MM.1S (cell line): ENCODE data around the gene CNTNAP2.
A peak's percentile ranks its signal among the peaks of the same experiment; 100 is the strongest.

ENCODE experiments used
- DNase-seq: peaks from one replicate; pipeline ENCODE4 v3.0.0-alpha.2; 2015
- H2AFZ ChIP-seq: fragments of 300-600 bp; sonication (generic); 2 replicates; pipeline ENCODE4 v1.6.0; 2016; ENCODE audit warnings: antibody characterized with exemption, low read length
- H3F3A ChIP-seq: fragments of 300-600 bp; sonication (generic); 2 replicates; pipeline ENCODE4 v1.6.1; 2016; ENCODE audit warnings: mild to moderate bottlenecking, antibody characterized with exemption, low read length, moderate library complexity, mixed read lengths; ENCODE audit not compliant: insufficient read depth
- H3K27ac ChIP-seq: fragments of 300-600 bp; sonication (generic); 2 replicates; pipeline ENCODE4 v1.5.1; 2016; ENCODE audit warnings: mild to moderate bottlenecking, low read length
- H3K27me3 ChIP-seq: fragments of 300-600 bp; sonication (generic); replicated peaks from 2 replicates; pipeline ENCODE4 v1.6.0; 2016; ENCODE audit warnings: low read length; ENCODE audit not compliant: insufficient read depth
- H3K36me3 ChIP-seq: fragments of 300-600 bp; sonication (generic); replicated peaks from 2 replicates; pipeline ENCODE4 v1.6.1; 2016; ENCODE audit warnings: mild to moderate bottlenecking, low read length, mixed read lengths; ENCODE audit not compliant: insufficient read depth
- H3K4me1 ChIP-seq: fragments of 300-600 bp; sonication (generic); 2 replicates; pipeline ENCODE4 v1.6.1; 2016; ENCODE audit warnings: low read length, mixed read lengths
- H3K4me2 ChIP-seq: fragments of 300-600 bp; sonication (generic); 2 replicates; pipeline ENCODE4 v1.6.0; 2016; ENCODE audit warnings: low read depth, low read length
- H3K4me3 ChIP-seq: fragments of 300-600 bp; sonication (generic); 2 replicates; pipeline ENCODE4 v1.5.1; 2016; ENCODE audit warnings: low read length, mixed read lengths
- H3K79me2 ChIP-seq: fragments of 300-600 bp; sonication (generic); 2 replicates; pipeline ENCODE4 v1.6.1; 2016; ENCODE audit warnings: mixed run types, low read length, mixed read lengths
- H3K9ac ChIP-seq: fragments of 300-600 bp; sonication (generic); 2 replicates; pipeline ENCODE4 v1.6.1; 2016; ENCODE audit warnings: low read length, mixed read lengths
- H3K9me2 ChIP-seq: fragments of 300-600 bp; sonication (generic); replicated peaks from 2 replicates; pipeline ENCODE4 v1.6.1; 2016; ENCODE audit warnings: mild to moderate bottlenecking, low read length, mixed read lengths; ENCODE audit not compliant: insufficient read depth
- H3K9me3 ChIP-seq: fragments of 300-600 bp; sonication (generic); replicated peaks from 2 replicates; pipeline ENCODE4 v1.6.1; 2016; ENCODE audit warnings: mild to moderate bottlenecking, low read length, mixed read lengths; ENCODE audit not compliant: insufficient read depth
- H4K20me1 ChIP-seq: fragments of 300-600 bp; sonication (generic); 2 replicates; pipeline ENCODE4 v1.6.1; 2016; ENCODE audit warnings: mild to moderate bottlenecking, low read length, moderate library complexity, mixed read lengths; ENCODE audit not compliant: insufficient read depth
- EZH2 ChIP-seq: fragments of 300-600 bp; sonication (generic); optimal IDR thresholded peaks from 2 replicates; pipeline ENCODE3; 2017; ENCODE audit warnings: low read depth, mild to moderate bottlenecking, antibody characterized with exemption, low read length, mixed read lengths
- EZH2phosphoT487 ChIP-seq: fragments of 300-600 bp; sonication (generic); IDR thresholded peaks from 2 replicates; pipeline ENCODE4 v1.6.1; 2018; ENCODE audit warnings: antibody characterized with exemption, low read length
- TF ChIP-seq, protein P1 (sequence below): fragments of 300-600 bp; sonication (generic); IDR thresholded peaks from 2 replicates; pipeline ENCODE4 v1.5.1; 2016; ENCODE audit warnings: antibody characterized with exemption, low read length, mixed read lengths

CNTNAP2 gene

GRCh38 chr7:148147438-148147837, 2030.8 kb downstream of the CNTNAP2 start:
- Histone ChIP-seq H3K9me3 (no peaks in the 10 kb centered on the region), H3F3A (no peaks in the 10 kb centered on the region), H4K20me1 (no peaks in the 10 kb centered on the region), H3K9me2 (no peaks in the 10 kb centered on the region), H3K79me2 (no peaks in the 10 kb centered on the region), H3K9ac (no peak overlapping the region), H3K27ac (no peak overlapping the region), H3K4me1 (no peaks in the 10 kb centered on the region), H2AFZ (no peak overlapping the region), H3K27me3 (no peaks in the 10 kb centered on the region), H3K36me3 (no peaks in the 10 kb centered on the region), H3K4me3 (no peak overlapping the region), H3K4me2 (no peak overlapping the region)
- no peak for DNase-seq
- TF ChIP-seq EZH2 (no peak), EZH2phosphoT487 (no peak)
- TF ChIP-seq, protein P1, sequence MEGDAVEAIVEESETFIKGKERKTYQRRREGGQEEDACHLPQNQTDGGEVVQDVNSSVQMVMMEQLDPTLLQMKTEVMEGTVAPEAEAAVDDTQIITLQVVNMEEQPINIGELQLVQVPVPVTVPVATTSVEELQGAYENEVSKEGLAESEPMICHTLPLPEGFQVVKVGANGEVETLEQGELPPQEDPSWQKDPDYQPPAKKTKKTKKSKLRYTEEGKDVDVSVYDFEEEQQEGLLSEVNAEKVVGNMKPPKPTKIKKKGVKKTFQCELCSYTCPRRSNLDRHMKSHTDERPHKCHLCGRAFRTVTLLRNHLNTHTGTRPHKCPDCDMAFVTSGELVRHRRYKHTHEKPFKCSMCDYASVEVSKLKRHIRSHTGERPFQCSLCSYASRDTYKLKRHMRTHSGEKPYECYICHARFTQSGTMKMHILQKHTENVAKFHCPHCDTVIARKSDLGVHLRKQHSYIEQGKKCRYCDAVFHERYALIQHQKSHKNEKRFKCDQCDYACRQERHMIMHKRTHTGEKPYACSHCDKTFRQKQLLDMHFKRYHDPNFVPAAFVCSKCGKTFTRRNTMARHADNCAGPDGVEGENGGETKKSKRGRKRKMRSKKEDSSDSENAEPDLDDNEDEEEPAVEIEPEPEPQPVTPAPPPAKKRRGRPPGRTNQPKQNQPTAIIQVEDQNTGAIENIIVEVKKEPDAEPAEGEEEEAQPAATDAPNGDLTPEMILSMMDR: no peak

GRCh38 chr7:148148456-148148855, 2031.9 kb downstream of the CNTNAP2 start:
- no peaks in the 10 kb centered on the region for H3K36me3 ChIP-seq
- no peaks in the 10 kb centered on the region for H3F3A ChIP-seq
- H3K4me2 ChIP-seq: no peak overlapping the region
- no peaks in the 10 kb centered on the region for H3K9me3 ChIP-seq
- H3K27ac ChIP-seq: no peak overlapping the region
- TF ChIP-seq, protein P1: no peak
- no peak for TF ChIP-seq EZH2
- no peak for TF ChIP-seq EZH2phosphoT487
- H3K27me3 ChIP-seq: no peaks in the 10 kb centered on the region
- no peak overlapping the region for H3K4me3 ChIP-seq
- no peaks in the 10 kb centered on the region for H3K9me2 ChIP-seq
- H4K20me1 ChIP-seq: no peaks in the 10 kb centered on the region
- no peaks in the 10 kb centered on the region for H3K79me2 ChIP-seq
- no peak overlapping the region for H3K9ac ChIP-seq
- DNase-seq: no peak
- no peak overlapping the region for H2AFZ ChIP-seq
- no peaks in the 10 kb centered on the region for H3K4me1 ChIP-seq

DNA sequence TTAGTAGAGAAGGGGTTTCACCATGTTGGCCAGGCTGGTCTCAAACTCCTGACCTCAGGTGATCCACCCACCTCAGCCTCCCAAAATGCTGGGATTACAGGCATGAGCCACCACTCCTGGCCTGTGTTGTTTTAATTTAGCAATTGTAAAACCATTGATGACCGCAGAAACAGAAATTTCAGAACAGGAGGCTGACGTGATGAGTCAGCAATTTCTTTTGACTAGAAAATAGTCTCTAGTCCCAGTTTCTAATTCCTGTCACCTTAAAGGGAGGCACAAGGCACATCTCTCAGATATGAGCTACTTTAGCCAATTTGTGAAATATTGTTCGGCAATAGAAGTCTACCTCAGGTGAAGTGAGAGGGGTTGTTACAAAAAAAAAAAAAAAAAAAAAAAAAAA, 2033.1 kb downstream of the CNTNAP2 start:
- TF ChIP-seq EZH2phosphoT487 (no peak), EZH2 (no peak)
- TF ChIP-seq, protein P1: no peak
- H3K9me3 ChIP-seq: no peaks in the 10 kb centered on the region
- no peaks in the 10 kb centered on the region for H3K4me1 ChIP-seq
- H4K20me1 ChIP-seq: no peaks in the 10 kb centered on the region
- no peak overlapping the region for H3K9ac ChIP-seq
- H3K4me3 ChIP-seq: no peak overlapping the region
- no peaks in the 10 kb centered on the region for H3K9me2 ChIP-seq
- H3F3A ChIP-seq: no peaks in the 10 kb centered on the region
- no peaks in the 10 kb centered on the region for H3K79me2 ChIP-seq
- no peaks in the 10 kb centered on the region for H3K36me3 ChIP-seq
- H3K27me3 ChIP-seq: no peaks in the 10 kb centered on the region
- DNase-seq: peak; percentile 31
- H3K4me2 ChIP-seq: no peak overlapping the region
- H3K27ac ChIP-seq: no peak overlapping the region
- no peak overlapping the region for H2AFZ ChIP-seq
